GM19035 (cell line): ENCODE data around the gene CEACAM20.
A peak's percentile ranks its signal among the peaks of the same experiment; 100 is the strongest.
"Not testable (repeated sequence)": the region's sequence is repeated elsewhere in the genome, so short reads cannot be mapped to it uniquely, and the experiment has no call there.

Experiments
- ATAC-seq: cut with Tn5 transposase; IDR thresholded peaks from one replicate; pipeline ENCODE4 v1.9.1; 2021; ENCODE audit not compliant: unreplicated experiment

CEACAM20 gene

GRCh38 chr19:44549507-44549906, 20.0 kb upstream of the CEACAM20 start:
- ATAC-seq = no peak

GRCh38 chr19:44548736-44549135, 19.3 kb upstream of the CEACAM20 start:
- no peak for ATAC-seq

- no peak for ATAC-seq
Measured at GRCh38 chr19:44544031-44544430, 14.6 kb upstream of the CEACAM20 start.

- no peak for ATAC-seq
Measured at GRCh38 chr19:44542671-44543070, 13.2 kb upstream of the CEACAM20 start.

GRCh38 chr19:44540736-44541135, 11.3 kb upstream of the CEACAM20 start:
- ATAC-seq = no peak

GRCh38 chr19:44539991-44540390, 10.5 kb upstream of the CEACAM20 start:
- ATAC-seq = no peak

- no peak for ATAC-seq
Measured at GRCh38 chr19:44539236-44539826, 9.9 kb upstream of the CEACAM20 start.

- ATAC-seq = not testable (repeated sequence)
Measured at GRCh38 chr19:44535361-44535760, 5.9 kb upstream of the CEACAM20 start.

GRCh38 chr19:44532819-44533218, 3.3 kb upstream of the CEACAM20 start:
- ATAC-seq = no peak

- ATAC-seq = no peak
Measured at GRCh38 chr19:44530777-44531176, 1.3 kb upstream of the CEACAM20 start.

GRCh38 chr19:44527554-44527953, 1.9 kb downstream of the CEACAM20 start:
- ATAC-seq = no peak

GRCh38 chr19:44525721-44526430, 3.6 kb downstream of the CEACAM20 start:
- no peak for ATAC-seq

- no peak for ATAC-seq
Measured at GRCh38 chr19:44521370-44521769, 8.1 kb downstream of the CEACAM20 start.

GRCh38 chr19:44517146-44517545, 12.3 kb downstream of the CEACAM20 start:
- ATAC-seq = no peak

- ATAC-seq = no peak
Measured at GRCh38 chr19:44515907-44516306, 13.6 kb downstream of the CEACAM20 start.

- ATAC-seq = no peak
Measured at GRCh38 chr19:44515031-44515430, 14.4 kb downstream of the CEACAM20 start.

GRCh38 chr19:44512326-44513298, 16.9 kb downstream of the CEACAM20 start:
- ATAC-seq = no peak

GRCh38 chr19:44509478-44509877, 20.0 kb downstream of the CEACAM20 start:
- ATAC-seq = no peak

- ATAC-seq = peak; percentile 91
Measured at GRCh38 chr19:44499962-44500949, 29.2 kb downstream of the CEACAM20 start, which contains the start of gene ZNF180. Gene ZNF180, minus strand, starts transcription at chr19:44500522. Its CDS starts 3,188 bp downstream, at chr19:44497334.

- no peak for ATAC-seq
Measured at GRCh38 chr19:44499559-44499958, 29.9 kb downstream of the CEACAM20 start.
